Stomach (tissue), 9 donors: Measurements from ENCODE around the gene SFXN2. TPM values are rescaled to one million over a fixed set of nuclear protein-coding genes. Genes with fewer than 3 reads are reported as not detected.

Experiments used
- DNase-seq, 2 donors: peaks; one replicate each; pipeline versions ENCODE4 v3.0.0 to v3.0.0-alpha.2; 2013 to 2019
- H3K27ac ChIP-seq, 5 donors: fragments of 200-600 bp in 4 of 5; sonication (generic) in 4 of 5; one replicate each; pipeline ENCODE4 v1.5.1; 2013 to 2019; ENCODE audit warnings: mild to moderate bottlenecking in 1 of 5, moderate library complexity in 1 of 5
- H3K27me3 ChIP-seq, 3 donors: fragments of 200-600 bp; sonication (generic); one replicate each; pipeline ENCODE4 v1.5.1; 2017 to 2019; ENCODE audit warnings: mixed run types in 1 of 3
- H3K36me3 ChIP-seq, 4 donors: fragments of 200-600 bp; sonication (generic); 1 replicate in 3 of 4; 2 replicates in 1 of 4; pipeline ENCODE4 v1.5.1; 2016 to 2019
- H3K4me1 ChIP-seq, 4 donors: fragments of 200-600 bp; sonication (generic); one replicate each; pipeline ENCODE4 v1.5.1; 2016 to 2019
- H3K4me3 ChIP-seq, 4 donors: fragments of 200-600 bp; sonication (generic) in 3 of 4; one replicate each; pipeline ENCODE4 v1.5.1; 2016 to 2019; ENCODE audit warnings: mild to moderate bottlenecking in 1 of 4
- H3K9me3 ChIP-seq, 4 donors: fragments of 200-600 bp; sonication (generic); one replicate each; pipeline ENCODE4 v1.5.1; 2016 to 2019
- EP300 ChIP-seq: sonication (generic); formaldehyde crosslinking; IDR thresholded peaks from one replicate; pipeline ENCODE4 v1.6.1; 2017; ENCODE audit warnings: antibody characterized with exemption
- POLR2A ChIP-seq, 4 donors: fragments of 450-650 bp; IDR thresholded peaks; one replicate each; pipeline ENCODE4 v1.6.1; 2016; ENCODE audit warnings: antibody characterized with exemption in 4 of 4, control low read depth in 2 of 4, mild to moderate bottlenecking in 1 of 4, moderate library complexity in 1 of 4
- POLR2AphosphoS5 ChIP-seq, 3 donors: sonication (generic); formaldehyde crosslinking; IDR thresholded peaks; one replicate each; pipeline ENCODE4 v1.6.1; 2016; ENCODE audit warnings: antibody characterized with exemption in 3 of 3
- WGBS, 5 donors: extraction: QIAGEN DNeasy Blood & Tissue Kit in 3 of 5; methylation state at CpG; one replicate each; pipeline versions ENCODE4 v1.1.5 to v1.1.7; 2013 to 2018; 5-methylcytosine and 5-hydroxymethylcytosine counted together
- intact Hi-C: fragments of 100-400 bp; cut with DNase I; formaldehyde crosslinking; loops from one replicate; pipeline ENCODE4 v1.15.1; 2023; ENCODE audit warnings: low total_unique reads
- polyA plus RNA-seq, 3 donors: library from polyadenylated mRNA; stranded (reverse); fragments of 200-250 nt; gene quantifications; one replicate each; pipeline ENCODE4 v1.2.3, GENCODE V29; 2013
- total RNA-seq, 5 donors: library from RNA; depleted of rRNA; stranded (reverse); fragments of >200 nt; gene quantifications; one replicate each; pipeline versions ENCODE4 v1.1.0 to v1.2.3, GENCODE V29; 2014 to 2016
- TF ChIP-seq, protein P1 (sequence below), 7 experiments: fragments of 450-650 bp in 4 of 7; fragments of 200-600 bp in 3 of 7; sonication (generic) in 3 of 7; IDR thresholded peaks; one replicate each; pipeline ENCODE4 v1.5.1; 2016 to 2019; ENCODE audit warnings: antibody characterized with exemption in 7 of 7, control low read depth in 2 of 7, mild to moderate bottlenecking in 1 of 7
- donor health status: healthy with polysubstance abuse.
- donor health status: Bipolar disorder and iron deficiency.
- donor health status: healthy.

SFXN2 gene
- total and polyA plus RNA-seq, 8 donors, result 4.7 to 267 (median 11.0) TPM

DNA sequence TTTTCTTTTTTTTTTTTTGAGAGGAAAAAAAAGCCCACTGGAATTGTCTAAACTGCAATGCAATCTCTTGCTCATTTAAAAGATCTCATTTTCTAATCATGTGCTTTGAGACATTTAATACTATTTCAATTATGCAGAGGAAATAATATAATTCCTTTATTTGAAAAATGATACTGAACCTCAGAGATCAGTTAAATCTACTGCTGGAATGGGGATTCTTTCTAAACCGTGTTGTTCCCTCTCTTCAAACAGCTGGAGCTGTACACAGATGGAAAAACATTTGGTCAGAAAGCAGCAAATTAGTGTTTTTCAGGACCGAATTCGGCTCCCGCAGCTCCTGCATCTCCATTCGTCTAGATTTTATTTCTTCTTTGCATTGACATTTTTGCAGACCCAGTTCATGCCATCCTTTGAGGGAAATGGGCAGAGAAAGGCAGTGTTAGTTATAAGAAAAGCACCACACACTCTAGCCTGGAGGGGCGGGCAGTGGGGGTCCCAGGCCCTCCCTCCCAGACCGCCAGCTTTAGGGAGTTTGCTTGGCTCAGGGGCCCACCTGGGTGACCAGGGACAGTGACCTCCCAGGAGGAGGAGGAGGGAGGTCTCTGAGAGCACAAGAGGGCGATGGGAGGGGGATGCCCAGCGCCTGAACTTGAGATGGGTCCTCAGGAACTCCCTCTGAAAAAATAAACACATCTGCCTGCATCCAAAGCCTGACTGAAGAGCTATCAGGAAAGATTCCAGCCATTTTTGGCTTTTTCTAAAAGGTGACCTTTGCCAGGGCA, 37.7 kb upstream of the SFXN2 start:
- intact Hi-C loops, result no loop called here
- DNase-seq, result no peak
- peak overlapping the region; percentile 29 to 79 (median 71) for H3K27ac ChIP-seq

DNA sequence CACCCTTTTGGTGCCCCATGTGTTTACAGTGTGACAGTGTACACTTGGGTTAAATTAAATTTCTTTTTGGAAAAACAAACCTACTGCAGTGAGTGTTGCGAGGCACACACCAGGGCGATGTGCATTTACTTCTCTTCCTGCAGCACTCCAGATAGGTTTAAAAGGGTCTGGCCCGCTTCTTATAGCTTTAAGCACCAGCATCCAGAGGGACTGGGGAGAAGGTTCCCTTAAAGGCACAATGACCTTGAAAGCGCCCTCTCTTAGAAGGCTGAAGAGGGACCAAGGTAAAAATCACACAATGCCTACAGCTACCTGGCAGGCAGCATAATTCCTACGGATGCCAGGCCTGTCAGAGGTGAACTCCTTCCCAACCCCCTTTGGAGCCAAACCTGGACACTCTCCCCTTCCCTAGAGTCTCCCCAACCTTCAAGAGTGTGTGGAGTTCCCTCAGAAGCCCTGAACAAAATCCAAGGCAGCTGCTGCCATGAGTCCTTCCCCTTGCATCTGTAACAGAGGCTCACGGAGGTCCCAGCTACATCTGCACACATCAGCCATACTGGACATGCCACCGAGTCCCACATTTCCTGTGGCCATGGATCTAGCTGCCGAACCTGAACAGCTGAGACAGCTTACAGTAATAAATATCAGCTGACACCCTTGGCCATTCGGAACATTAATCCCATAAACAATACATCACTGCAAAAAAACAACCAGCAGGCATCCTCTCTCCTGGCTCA, 36.9 kb upstream of the SFXN2 start:
- TF ChIP-seq POLR2AphosphoS5 (IDR thresholded peaks at IDR 0.05), result no peak
- TF ChIP-seq EP300, result no peak
- TF ChIP-seq POLR2A (IDR thresholded peaks at IDR 0.05), result no peak
- TF ChIP-seq, protein P1, sequence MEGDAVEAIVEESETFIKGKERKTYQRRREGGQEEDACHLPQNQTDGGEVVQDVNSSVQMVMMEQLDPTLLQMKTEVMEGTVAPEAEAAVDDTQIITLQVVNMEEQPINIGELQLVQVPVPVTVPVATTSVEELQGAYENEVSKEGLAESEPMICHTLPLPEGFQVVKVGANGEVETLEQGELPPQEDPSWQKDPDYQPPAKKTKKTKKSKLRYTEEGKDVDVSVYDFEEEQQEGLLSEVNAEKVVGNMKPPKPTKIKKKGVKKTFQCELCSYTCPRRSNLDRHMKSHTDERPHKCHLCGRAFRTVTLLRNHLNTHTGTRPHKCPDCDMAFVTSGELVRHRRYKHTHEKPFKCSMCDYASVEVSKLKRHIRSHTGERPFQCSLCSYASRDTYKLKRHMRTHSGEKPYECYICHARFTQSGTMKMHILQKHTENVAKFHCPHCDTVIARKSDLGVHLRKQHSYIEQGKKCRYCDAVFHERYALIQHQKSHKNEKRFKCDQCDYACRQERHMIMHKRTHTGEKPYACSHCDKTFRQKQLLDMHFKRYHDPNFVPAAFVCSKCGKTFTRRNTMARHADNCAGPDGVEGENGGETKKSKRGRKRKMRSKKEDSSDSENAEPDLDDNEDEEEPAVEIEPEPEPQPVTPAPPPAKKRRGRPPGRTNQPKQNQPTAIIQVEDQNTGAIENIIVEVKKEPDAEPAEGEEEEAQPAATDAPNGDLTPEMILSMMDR (IDR thresholded peaks at IDR 0.05), result no peak
- Histone ChIP-seq H3K9me3 (no peaks in the 10 kb centered on the region), H3K36me3 (peaks cover 0 to 13% (median 8%) of the 10 kb centered on the region in 4 donors), H3K27me3 (no peaks in the 10 kb centered on the region), H3K4me1 (peaks cover 33 to 69% (median 66%) of the 10 kb centered on the region in 4 donors), H3K4me3 (no peak overlapping the region), H3K27ac (peak overlapping the region in 4 of 5 donors; percentile 29 to 79 (median 74))
- WGBS, 5 donors, result 57 to 65% (median 62%) methylated on average over 9 of the region's 9 CpGs
- intact Hi-C loops, result no loop called here
- no peak for DNase-seq

More for the DNA sequence above, 37.7 kb upstream of the SFXN2 start:
- peaks cover 0 to 5% (median 3%) of the 10 kb centered on the region in 4 donors for H3K36me3 ChIP-seq
- H3K9me3 ChIP-seq, result no peaks in the 10 kb centered on the region
- peaks cover 33 to 72% (median 68%) of the 10 kb centered on the region in 4 donors for H3K4me1 ChIP-seq
- TF ChIP-seq POLR2AphosphoS5 (IDR thresholded peaks at IDR 0.05) (no peak), EP300 (no peak), POLR2A (IDR thresholded peaks at IDR 0.05) (no peak)
- TF ChIP-seq, protein P1 (IDR thresholded peaks at IDR 0.05), result no peak
- H3K27me3 ChIP-seq, result no peaks in the 10 kb centered on the region
- WGBS, 5 donors, result 71 to 79% (median 75%) methylated on average over 8 to 9 of the region's 9 CpGs
- H3K4me3 ChIP-seq, result no peak overlapping the region

DNA sequence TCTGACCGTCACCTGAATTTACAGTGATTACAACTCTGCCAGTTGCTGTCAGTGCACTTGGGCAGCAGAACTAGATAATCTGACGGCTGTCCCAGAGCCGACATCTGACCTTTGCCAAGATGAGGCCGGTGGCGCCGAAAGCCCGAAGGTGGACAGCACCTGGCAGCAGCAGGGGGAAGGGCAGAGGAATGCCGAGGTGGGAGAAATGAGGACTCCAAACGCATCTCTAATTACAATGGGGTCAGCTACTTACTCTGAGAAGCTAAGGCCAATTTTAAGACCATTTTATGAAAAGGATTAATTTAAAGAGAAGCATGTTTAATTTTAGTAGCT, 36.4 kb upstream of the SFXN2 start:
- WGBS, 5 donors, result 64 to 78% (median 72%) methylated on average over 9 of the region's 9 CpGs
- peak overlapping the region in 2 of 5 donors; percentile 51 to 71 for H3K27ac ChIP-seq
- no peak overlapping the region for H3K4me3 ChIP-seq
- DNase-seq, result no peak
- H3K9me3 ChIP-seq, result no peaks in the 10 kb centered on the region
- intact Hi-C loops, result no loop called here
- no peaks in the 10 kb centered on the region for H3K27me3 ChIP-seq
- TF ChIP-seq POLR2AphosphoS5 (IDR thresholded peaks at IDR 0.05) (no peak), POLR2A (IDR thresholded peaks at IDR 0.05) (no peak), EP300 (no peak)
- TF ChIP-seq, protein P1 (IDR thresholded peaks at IDR 0.05), result no peak
- H3K36me3 ChIP-seq, result peaks cover 0 to 18% (median 8%) of the 10 kb centered on the region in 4 donors
- peaks cover 33 to 64% (median 63%) of the 10 kb centered on the region in 4 donors for H3K4me1 ChIP-seq

- intact Hi-C loops, result no loop called here
- TF ChIP-seq, protein P1 (IDR thresholded peaks at IDR 0.05), result peak in 5 of 7 experiments; percentile 21 to 60 (median 44)
- TF ChIP-seq POLR2AphosphoS5 (IDR thresholded peaks at IDR 0.05) (no peak), POLR2A (IDR thresholded peaks at IDR 0.05) (no peak), EP300 (no peak)
- no peaks in the 10 kb centered on the region for H3K9me3 ChIP-seq
- no peaks in the 10 kb centered on the region for H3K27me3 ChIP-seq
- H3K4me1 ChIP-seq, result peaks cover 26 to 56% (median 55%) of the 10 kb centered on the region in 4 donors
- DNase-seq, result peak; percentile 78 to 85
- WGBS, 5 donors, result 10 to 14% (median 13%) methylated on average over 5 to 9 of the region's 9 CpGs
- H3K36me3 ChIP-seq, result peaks cover 0 to 25% (median 9%) of the 10 kb centered on the region in 4 donors
- H3K27ac ChIP-seq, result peak overlapping the region in 4 of 5 donors; percentile 36 to 51 (median 39)
- H3K4me3 ChIP-seq, result peak overlapping the region in 1 of 4 donors; percentile 8
Observed at GRCh38 chr10:102678842-102679289, 35.6 kb upstream of the SFXN2 start.
